SK-N-SH (cell line): ENCODE measurements around the gene SIRPB2. TPM values are rescaled to one million over a fixed set of nuclear protein-coding genes. Genes with fewer than 3 reads are reported as not detected.

Experiments used
- CTCF ChIA-PET: fragments of 300-600, 350-600 bp; formaldehyde crosslinking; extraction: SDS; loops from one replicate; lab custom pipeline; 2021; lab: Yijun Ruan, JAX
- POLR2A ChIA-PET: fragments of 350-600 bp; sonication (Branson Sonifier 250); formaldehyde crosslinking; extraction: SDS; loops from one replicate; lab custom pipeline; 2020; ENCODE audit warnings: antibody characterized with exemption, inconsistent platforms; lab: Yijun Ruan, JAX
- DNase-seq: peaks from one replicate; pipeline ENCODE4 v3.0.0; 2012
- H2AFZ ChIP-seq: fragments of 200-600 bp; sonication (generic); 2 replicates; pipeline ENCODE4 v1.8.1; 2016; ENCODE audit warnings: antibody characterized with exemption, mild to moderate bottlenecking, low read depth
- H3F3A ChIP-seq: fragments of 200-600 bp; sonication (generic); replicated peaks from 2 replicates; pipeline ENCODE3; 2016; ENCODE audit warnings: antibody characterized with exemption, mild to moderate bottlenecking; ENCODE audit not compliant: insufficient read depth
- H3K27ac ChIP-seq, 2 experiments: fragments of 200-500 bp in 1 of 2; fragments of 200-600 bp in 1 of 2; sonication (Bioruptor generic) in 1 of 2; sonication (generic), shearing (Covaris generic) in 1 of 2; 2 replicates each; pipeline versions ENCODE4 v1.5.1 to v1.6.1; 2014 to 2016; ENCODE audit warnings: low read depth in 2 of 2, inconsistent platforms in 1 of 2, low read length in 1 of 2, mild to moderate bottlenecking in 1 of 2, mixed read lengths in 1 of 2
- H3K27me3 ChIP-seq: fragments of 200-600 bp; sonication (generic), shearing (Covaris generic); 2 replicates; pipeline ENCODE4 v1.6.1; 2016; ENCODE audit warnings: mixed run types; ENCODE audit not compliant: insufficient read depth
- H3K36me3 ChIP-seq, 2 experiments: fragments of 200-500 bp in 1 of 2; fragments of 200-600 bp in 1 of 2; sonication (Bioruptor generic) in 1 of 2; sonication (generic) in 1 of 2; replicated peaks in 1 of 2; 2 replicates each; pipeline versions ENCODE3 to v1.5.1; 2014 to 2016; ENCODE audit warnings: low read length in 1 of 2, mild to moderate bottlenecking in 1 of 2; ENCODE audit not compliant: insufficient read depth in 2 of 2, control insufficient read depth in 1 of 2
- H3K4me1 ChIP-seq, 2 experiments: fragments of 200-500 bp in 1 of 2; fragments of 200-600 bp in 1 of 2; sonication (Bioruptor generic) in 1 of 2; sonication (generic), shearing (Covaris generic) in 1 of 2; 2 replicates each; pipeline versions ENCODE4 v1.5.1 to v1.6.1; 2014 to 2016; ENCODE audit warnings: low read depth in 1 of 2, low read length in 1 of 2, mixed run types in 1 of 2; ENCODE audit not compliant: insufficient read depth in 2 of 2, control insufficient read depth in 1 of 2
- H3K4me2 ChIP-seq: fragments of 200-600 bp; sonication (generic), shearing (Covaris generic); 2 replicates; pipeline ENCODE4 v1.6.1; 2017; ENCODE audit warnings: mixed run types
- H3K4me3 ChIP-seq, 2 experiments: fragments of 200-500 bp in 1 of 2; fragments of 200-600 bp in 1 of 2; sonication (Bioruptor generic) in 1 of 2; sonication (generic), shearing (Covaris generic) in 1 of 2; 2 replicates each; pipeline versions ENCODE4 v1.5.1 to v1.8.1; 2014 to 2016; ENCODE audit warnings: low read depth in 2 of 2, inconsistent platforms in 1 of 2, low read length in 1 of 2, mild to moderate bottlenecking in 1 of 2, mixed read lengths in 1 of 2, moderate library complexity in 1 of 2
- H3K79me2 ChIP-seq: fragments of 200-600 bp; sonication (generic); 2 replicates; pipeline ENCODE4 v1.8.1; 2017; ENCODE audit warnings: mild to moderate bottlenecking; ENCODE audit not compliant: insufficient read depth
- H3K9ac ChIP-seq: fragments of 200-600 bp; sonication (generic); 2 replicates; pipeline ENCODE4 v1.6.1; 2017; ENCODE audit warnings: mixed run types
- H3K9me2 ChIP-seq: fragments of 200-600 bp; sonication (generic); 2 replicates; pipeline ENCODE4 v1.6.1; 2017; ENCODE audit warnings: mixed run types
- H3K9me3 ChIP-seq: fragments of 200-600 bp; sonication (generic); 2 replicates; pipeline ENCODE4 v1.6.1; 2017; ENCODE audit warnings: mixed run types, mild to moderate bottlenecking, moderate library complexity
- H4K20me1 ChIP-seq: fragments of 200-600 bp; sonication (generic); 2 replicates; pipeline ENCODE4 v1.6.1; 2017; ENCODE audit warnings: mild to moderate bottlenecking, mixed run types; ENCODE audit not compliant: insufficient read depth
- CHD2 ChIP-seq: fragments of 150-350 bp; IDR thresholded peaks from 2 replicates; pipeline ENCODE4 v1.6.1; 2018; ENCODE audit warnings: low read length; ENCODE audit not compliant: partially characterized antibody
- ELF1 ChIP-seq: IDR thresholded peaks from 2 replicates; pipeline ENCODE4 v1.4.0; 2012
- EP300 ChIP-seq, 2 experiments: IDR thresholded peaks; 2 replicates each; pipeline versions ENCODE4 v1.4.0 to v1.6.1; 2012; ENCODE audit warnings: borderline replicate concordance in 1 of 2, low read depth in 1 of 2, low read length in 1 of 2
- EZH2phosphoT487 ChIP-seq: fragments of 200-600 bp; sonication (generic); IDR thresholded peaks from 2 replicates; pipeline ENCODE4 v1.6.1; 2017; ENCODE audit warnings: low read depth, mixed run types, mild to moderate bottlenecking, antibody characterized with exemption, moderate library complexity, borderline replicate concordance
- FOXM1 ChIP-seq: IDR thresholded peaks from 2 replicates; pipeline ENCODE4 v1.4.0; 2012; ENCODE audit warnings: low read depth, mild to moderate bottlenecking
- GABPA ChIP-seq: IDR thresholded peaks from 2 replicates; pipeline ENCODE4 v1.4.0; 2012; ENCODE audit warnings: low read depth, mild to moderate bottlenecking
- MEF2A ChIP-seq: IDR thresholded peaks from 2 replicates; pipeline ENCODE4 v1.4.0; 2012; ENCODE audit warnings: low read depth, borderline replicate concordance
- MXI1 ChIP-seq: IDR thresholded peaks from 2 replicates; pipeline ENCODE4 v1.6.1; 2012; ENCODE audit warnings: mild to moderate bottlenecking, low read depth, low read length, improper control_type of control experiment
- NRF1 ChIP-seq: IDR thresholded peaks from 2 replicates; pipeline ENCODE4 v1.6.1; 2012; ENCODE audit warnings: low read depth, mild to moderate bottlenecking, low read length
- POLR2AphosphoS5 ChIP-seq: IDR thresholded peaks from 2 replicates; pipeline ENCODE4 v1.6.1; 2012; ENCODE audit warnings: low read depth, low read length
- RCOR1 ChIP-seq: fragments of 150-350 bp; IDR thresholded peaks from 2 replicates; pipeline ENCODE4 v1.6.1; 2017; ENCODE audit warnings: antibody characterized with exemption, low read length
- REST ChIP-seq: IDR thresholded peaks from 2 replicates; pipeline ENCODE4 v1.6.1; 2012; ENCODE audit warnings: mild to moderate bottlenecking, low read depth, low read length, moderate library complexity
- SIN3A ChIP-seq: IDR thresholded peaks from 2 replicates; pipeline ENCODE4 v1.6.1; 2012; ENCODE audit warnings: low read depth, mild to moderate bottlenecking, low read length, moderate library complexity, borderline replicate concordance
- SMC3 ChIP-seq: IDR thresholded peaks from 2 replicates; pipeline ENCODE4 v1.6.1; 2012; ENCODE audit warnings: low read depth, low read length, improper control_type of control experiment
- TEAD4 ChIP-seq: IDR thresholded peaks from 2 replicates; pipeline ENCODE4 v1.4.0; 2012; ENCODE audit warnings: mild to moderate bottlenecking, borderline replicate concordance; ENCODE audit not compliant: insufficient read depth
- USF1 ChIP-seq: IDR thresholded peaks from 2 replicates; pipeline ENCODE4 v1.4.0; 2012; ENCODE audit warnings: low read depth, borderline replicate concordance
- YY1 ChIP-seq: IDR thresholded peaks from 2 replicates; pipeline ENCODE4 v1.4.0; 2012; ENCODE audit warnings: low read depth, mild to moderate bottlenecking
- WGBS: methylation state at CpG from one replicate; pipeline ENCODE4 v1.1.6; 2017; ENCODE audit warnings: low lambda C conversion rate; 5-methylcytosine and 5-hydroxymethylcytosine counted together
- polyA plus RNA-seq, 3 experiments: library from polyadenylated mRNA; depleted of rRNA; stranded (reverse); fragments of >200 nt; gene quantifications; 2 replicates each; pipeline ENCODE4 v1.2.3, GENCODE V29; 2012
- TF ChIP-seq, protein P1 (sequence below): IDR thresholded peaks from 2 replicates; pipeline ENCODE4; 2012
- TF ChIP-seq, protein P2 (sequence below): fragments of 150-350 bp; IDR thresholded peaks from 2 replicates; pipeline ENCODE4 v1.6.1; 2017; ENCODE audit warnings: antibody characterized with exemption, low read length, low read depth, borderline replicate concordance
- TF ChIP-seq, protein P3 (sequence below): fragments of 200-600 bp; sonication (generic); IDR thresholded peaks from 2 replicates; pipeline ENCODE4 v1.6.1; 2017; ENCODE audit warnings: antibody characterized with exemption, mild to moderate bottlenecking, moderate library complexity

SIRPB2 gene
- polyA plus RNA-seq, 1 of the 3 experiments (the other 2 are of a cell fraction) = not detected

- 30% methylated on average over 8 of the region's 11 CpGs for WGBS
- H3K9ac ChIP-seq = no peak overlapping the region
- CTCF ChIA-PET = no interaction called here
Observed at GRCh38 chr20:1536893-1537730, 45.9 kb upstream of the SIRPB2 start.

More at GRCh38 chr20:1536893-1537730, 45.9 kb upstream of the SIRPB2 start:
- H3K27ac ChIP-seq = no peak overlapping the region
- H3F3A ChIP-seq = no peaks in the 10 kb centered on the region
- no peaks in the 10 kb centered on the region for H4K20me1 ChIP-seq
- TF ChIP-seq YY1 (no peak), CHD2 (no peak), GABPA (no peak), EZH2phosphoT487 (no peak), RCOR1 (no peak), NRF1 (no peak), ELF1 (no peak), SIN3A (no peak), MXI1 (no peak), EP300 (IDR thresholded peaks at IDR 0.05; ENCODE audit: borderline replicate concordance in 1 of 2, low read depth in 1 of 2, low read length in 1 of 2) (no peak), FOXM1 (no peak), USF1 (no peak), SMC3 (no peak), REST (no peak), TEAD4 (no peak), POLR2AphosphoS5 (no peak), MEF2A (no peak)
- TF ChIP-seq, protein P1, sequence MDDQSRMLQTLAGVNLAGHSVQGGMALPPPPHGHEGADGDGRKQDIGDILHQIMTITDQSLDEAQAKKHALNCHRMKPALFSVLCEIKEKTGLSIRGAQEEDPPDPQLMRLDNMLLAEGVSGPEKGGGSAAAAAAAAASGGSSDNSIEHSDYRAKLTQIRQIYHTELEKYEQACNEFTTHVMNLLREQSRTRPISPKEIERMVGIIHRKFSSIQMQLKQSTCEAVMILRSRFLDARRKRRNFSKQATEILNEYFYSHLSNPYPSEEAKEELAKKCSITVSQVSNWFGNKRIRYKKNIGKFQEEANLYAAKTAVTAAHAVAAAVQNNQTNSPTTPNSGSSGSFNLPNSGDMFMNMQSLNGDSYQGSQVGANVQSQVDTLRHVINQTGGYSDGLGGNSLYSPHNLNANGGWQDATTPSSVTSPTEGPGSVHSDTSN = no peak
- TF ChIP-seq, protein P2, sequence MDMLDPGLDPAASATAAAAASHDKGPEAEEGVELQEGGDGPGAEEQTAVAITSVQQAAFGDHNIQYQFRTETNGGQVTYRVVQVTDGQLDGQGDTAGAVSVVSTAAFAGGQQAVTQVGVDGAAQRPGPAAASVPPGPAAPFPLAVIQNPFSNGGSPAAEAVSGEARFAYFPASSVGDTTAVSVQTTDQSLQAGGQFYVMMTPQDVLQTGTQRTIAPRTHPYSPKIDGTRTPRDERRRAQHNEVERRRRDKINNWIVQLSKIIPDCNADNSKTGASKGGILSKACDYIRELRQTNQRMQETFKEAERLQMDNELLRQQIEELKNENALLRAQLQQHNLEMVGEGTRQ = no peak
- TF ChIP-seq, protein P3, sequence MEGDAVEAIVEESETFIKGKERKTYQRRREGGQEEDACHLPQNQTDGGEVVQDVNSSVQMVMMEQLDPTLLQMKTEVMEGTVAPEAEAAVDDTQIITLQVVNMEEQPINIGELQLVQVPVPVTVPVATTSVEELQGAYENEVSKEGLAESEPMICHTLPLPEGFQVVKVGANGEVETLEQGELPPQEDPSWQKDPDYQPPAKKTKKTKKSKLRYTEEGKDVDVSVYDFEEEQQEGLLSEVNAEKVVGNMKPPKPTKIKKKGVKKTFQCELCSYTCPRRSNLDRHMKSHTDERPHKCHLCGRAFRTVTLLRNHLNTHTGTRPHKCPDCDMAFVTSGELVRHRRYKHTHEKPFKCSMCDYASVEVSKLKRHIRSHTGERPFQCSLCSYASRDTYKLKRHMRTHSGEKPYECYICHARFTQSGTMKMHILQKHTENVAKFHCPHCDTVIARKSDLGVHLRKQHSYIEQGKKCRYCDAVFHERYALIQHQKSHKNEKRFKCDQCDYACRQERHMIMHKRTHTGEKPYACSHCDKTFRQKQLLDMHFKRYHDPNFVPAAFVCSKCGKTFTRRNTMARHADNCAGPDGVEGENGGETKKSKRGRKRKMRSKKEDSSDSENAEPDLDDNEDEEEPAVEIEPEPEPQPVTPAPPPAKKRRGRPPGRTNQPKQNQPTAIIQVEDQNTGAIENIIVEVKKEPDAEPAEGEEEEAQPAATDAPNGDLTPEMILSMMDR = no peak
- no peaks in the 10 kb centered on the region for H3K27me3 ChIP-seq
- H3K4me2 ChIP-seq = no peak overlapping the region
- no peaks in the 10 kb centered on the region for H3K4me1 ChIP-seq
- H2AFZ ChIP-seq = no peak overlapping the region
- DNase-seq = no peak
- H3K79me2 ChIP-seq = no peaks in the 10 kb centered on the region
- no peaks in the 10 kb centered on the region for H3K36me3 ChIP-seq
- H3K9me2 ChIP-seq = no peaks in the 10 kb centered on the region
- H3K9me3 ChIP-seq = no peaks in the 10 kb centered on the region
- no peak overlapping the region for H3K4me3 ChIP-seq
- POLR2A ChIA-PET = no interaction called here
